NCI-H510A treated with DMSO at 0.1 percent for 48 hours (cell line): Measurements from ENCODE around the gene CASP14.
"Not testable (repeated sequence)": the region's sequence is repeated elsewhere in the genome, so short reads cannot be mapped to it uniquely, and the experiment has no call there.

Experiments used
- DNase-seq: peaks from one replicate; lab custom pipeline; 2025; lab: John Stamatoyannopoulos, UW

CASP14 gene

GRCh38 chr19:15072930-15073647 lies 23.8 kb downstream of the CASP14 start:
- no peak for DNase-seq

- DNase-seq = no peak
Measured at GRCh38 chr19:15074371-15074770, 25.1 kb downstream of the CASP14 start.

- DNase-seq = no peak
Measured at GRCh38 chr19:15075806-15076205, 26.5 kb downstream of the CASP14 start.

GRCh38 chr19:15080002-15080401 lies 30.7 kb downstream of the CASP14 start:
- DNase-seq = not testable (repeated sequence)

DNA sequence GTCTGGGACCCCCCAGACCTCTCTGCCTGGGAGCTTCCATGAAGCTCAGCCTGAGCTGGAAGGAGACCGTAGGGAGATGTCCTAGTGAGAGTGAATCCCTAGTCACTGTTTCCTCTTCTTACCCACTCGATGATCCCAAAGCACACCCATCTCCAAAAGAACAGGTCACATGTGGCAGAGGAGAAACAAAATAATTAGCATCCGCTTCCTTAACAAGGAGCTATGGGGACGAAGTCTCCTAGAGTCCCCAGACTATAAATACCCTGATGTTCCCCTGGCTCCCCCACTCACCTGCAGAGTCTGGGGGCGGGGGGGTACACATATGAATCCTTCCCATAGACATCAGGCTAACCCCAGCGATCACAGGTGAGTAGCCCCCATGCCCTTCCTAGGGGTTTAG lies 32.6 kb downstream of the CASP14 start, which contains the start of gene OR1I1:
Gene OR1I1 (plus strand): TSS at position 301 of the 400 bp plus-strand sequence. CDS start 4,855 bp downstream, outside the sequence.
- no peak for DNase-seq

DNA sequence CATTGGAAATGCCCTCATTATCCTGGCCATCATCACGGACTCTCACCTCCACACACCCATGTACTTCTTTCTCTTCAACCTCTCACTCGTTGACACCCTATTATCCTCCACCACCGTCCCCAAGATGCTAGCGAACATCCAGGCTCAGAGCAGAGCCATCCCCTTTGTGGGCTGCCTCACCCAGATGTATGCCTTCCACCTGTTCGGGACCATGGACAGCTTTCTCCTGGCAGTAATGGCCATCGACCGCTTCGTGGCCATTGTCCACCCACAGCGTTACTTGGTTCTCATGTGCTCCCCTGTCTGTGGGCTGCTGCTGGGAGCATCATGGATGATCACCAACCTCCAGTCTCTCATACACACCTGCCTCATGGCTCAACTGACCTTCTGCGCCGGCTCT lies 37.9 kb downstream of the CASP14 start:
- DNase-seq = no peak

- DNase-seq = peak; percentile 61
Measured at GRCh38 chr19:15091918-15092753, 42.9 kb downstream of the CASP14 start.

- no peak for DNase-seq
Measured at GRCh38 chr19:15093001-15093400, 43.7 kb downstream of the CASP14 start.

- DNase-seq = no peak
Measured at GRCh38 chr19:15096223-15096622, 46.9 kb downstream of the CASP14 start.

DNA sequence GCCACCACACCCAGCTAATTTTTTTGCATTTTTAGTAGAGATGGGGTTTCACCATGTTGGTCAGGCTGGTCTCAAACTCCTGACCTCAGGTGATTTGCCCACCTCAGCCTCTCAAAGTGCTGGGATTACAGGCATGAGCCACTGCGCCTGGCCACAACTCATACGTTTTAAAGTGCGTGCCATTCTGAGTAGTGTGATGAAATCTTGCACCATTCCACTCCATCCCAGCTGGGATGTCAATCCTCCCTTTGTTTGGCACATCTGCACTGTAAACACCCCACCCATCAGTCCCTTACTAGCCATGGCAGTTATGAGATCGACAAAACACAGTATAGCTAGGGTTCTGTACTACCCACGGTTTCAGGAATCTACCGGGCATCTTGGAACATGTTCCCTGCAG lies 48.7 kb downstream of the CASP14 start:
- DNase-seq = not testable (repeated sequence)

DNA sequence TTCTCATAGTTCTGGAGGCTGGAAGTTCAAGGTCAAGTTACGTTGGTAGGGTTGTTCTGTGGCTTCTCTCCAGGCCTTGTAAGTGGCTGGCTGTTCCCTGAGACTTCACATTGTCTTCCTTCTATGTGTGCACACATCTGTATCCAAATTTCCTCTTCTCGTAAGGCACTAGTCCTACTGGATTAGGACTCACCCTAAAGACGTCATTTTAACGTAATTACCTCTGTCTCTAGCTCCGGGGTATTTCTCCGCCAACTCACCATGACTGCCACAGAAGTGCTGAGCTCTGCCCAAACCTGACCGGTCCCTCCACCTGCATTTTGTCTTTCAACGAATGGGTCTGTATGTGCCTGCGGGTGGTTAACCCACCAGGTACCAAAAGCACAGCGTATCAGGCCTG lies 49.2 kb downstream of the CASP14 start:
- no peak for DNase-seq

DNA sequence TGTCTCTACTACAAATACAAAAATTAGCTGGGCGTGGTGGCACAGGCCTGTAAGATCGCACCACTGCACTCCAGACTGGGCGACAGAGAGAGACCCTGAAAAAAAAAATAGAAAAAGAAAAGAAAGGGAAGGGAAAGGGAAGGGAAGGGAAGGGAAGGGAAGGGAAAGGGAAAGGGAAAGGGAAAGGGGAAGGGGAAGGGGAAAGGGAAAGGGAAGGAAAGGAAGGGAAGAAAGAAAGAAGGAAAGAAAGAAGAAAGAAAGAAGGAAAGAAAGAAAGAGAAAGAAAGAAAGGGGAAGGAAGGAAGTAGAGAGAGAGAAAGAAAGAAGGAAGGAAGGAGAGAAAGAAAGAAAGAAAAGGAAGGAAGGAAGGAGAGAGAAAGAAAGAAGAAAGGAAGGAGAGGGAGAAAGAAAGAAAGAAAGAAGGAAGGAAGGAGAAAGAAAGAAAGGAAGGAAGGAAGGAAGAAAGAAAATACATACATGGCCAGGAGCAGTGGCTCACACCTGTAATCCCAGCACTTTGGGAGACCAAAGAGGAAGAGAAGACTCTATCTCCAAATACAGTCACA lies 49.8 kb downstream of the CASP14 start:
- DNase-seq = no peak

GRCh38 chr19:15101479-15102082 lies 52.3 kb downstream of the CASP14 start:
- peak; percentile 1 for DNase-seq

GRCh38 chr19:15104003-15104402 lies 54.7 kb downstream of the CASP14 start:
- no peak for DNase-seq

- DNase-seq = no peak
Measured at GRCh38 chr19:15104411-15104810, 55.1 kb downstream of the CASP14 start.

DNA sequence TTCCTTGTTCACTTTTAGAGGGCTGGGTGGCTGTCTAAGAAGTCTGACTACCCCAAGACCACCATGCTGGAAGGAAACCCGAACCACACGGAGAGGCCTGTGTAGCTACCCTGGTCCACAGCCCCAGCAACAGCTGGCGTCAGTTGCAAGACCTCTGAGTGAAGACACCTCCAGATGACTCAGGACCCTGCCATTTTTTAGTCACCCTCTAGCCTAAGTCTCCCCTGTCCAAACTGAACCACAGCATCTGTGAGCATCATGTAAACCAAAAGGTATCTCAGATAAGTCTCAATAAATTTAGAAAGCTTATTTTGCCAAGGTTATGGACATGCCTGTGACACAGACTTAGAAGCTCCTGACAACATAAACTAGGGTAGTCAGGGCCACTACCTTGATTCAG lies 55.8 kb downstream of the CASP14 start:
- no peak for DNase-seq

DNA sequence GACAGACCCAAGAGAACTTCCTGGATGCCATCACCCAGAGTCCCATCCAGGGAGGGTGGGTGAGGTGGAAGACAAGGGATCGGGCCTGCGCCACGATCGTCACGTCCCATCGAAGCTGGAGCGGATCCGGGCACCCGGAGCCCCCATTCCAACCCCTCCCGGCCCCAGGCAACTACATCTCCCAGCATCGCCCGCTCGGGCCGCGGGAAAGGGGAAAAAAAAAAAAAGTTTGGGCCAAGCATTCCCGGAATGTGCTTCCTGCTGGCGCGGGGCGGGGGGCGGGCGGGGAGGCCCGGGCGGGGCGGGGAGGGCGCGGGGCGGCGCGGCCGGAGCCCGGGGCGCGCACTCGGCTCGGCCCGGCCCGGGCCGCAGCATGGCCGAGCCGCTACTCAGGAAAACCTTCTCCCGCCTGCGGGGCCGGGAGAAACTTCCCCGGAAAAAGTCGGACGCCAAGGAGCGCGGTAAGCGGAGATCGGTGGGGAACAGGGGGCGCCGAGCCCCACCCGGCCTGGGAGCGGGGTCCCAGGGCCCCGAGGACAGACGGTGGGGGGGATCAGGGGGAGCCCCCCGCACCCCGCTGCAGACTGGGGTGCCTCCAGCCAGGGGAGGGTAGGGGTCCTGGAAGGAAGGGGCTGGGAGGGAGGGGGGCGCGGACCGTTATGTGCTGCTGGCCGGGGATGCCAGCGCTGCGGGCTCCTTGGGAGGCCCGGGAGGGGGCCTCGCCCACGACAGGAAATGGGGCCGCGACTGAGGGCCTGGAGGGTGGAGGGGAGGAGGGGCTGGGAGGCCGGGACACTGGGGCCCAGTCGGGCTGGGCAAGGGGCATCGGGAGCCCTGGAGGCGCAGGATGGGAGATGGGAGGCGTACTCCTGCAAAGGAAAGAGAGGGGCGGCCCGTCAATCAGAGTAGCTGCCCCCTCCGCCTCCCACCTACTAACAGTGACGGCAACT lies 58.1 kb downstream of the CASP14 start, which contains the start of gene SYDE1:
Gene SYDE1 (plus strand): TSS at position 341 of the 950 bp plus-strand sequence. CDS start 33 bp downstream, at position 374.
- DNase-seq = no peak
